ENCODE results near the gene ATP2A2.

Gene ATP2A2

DNA sequence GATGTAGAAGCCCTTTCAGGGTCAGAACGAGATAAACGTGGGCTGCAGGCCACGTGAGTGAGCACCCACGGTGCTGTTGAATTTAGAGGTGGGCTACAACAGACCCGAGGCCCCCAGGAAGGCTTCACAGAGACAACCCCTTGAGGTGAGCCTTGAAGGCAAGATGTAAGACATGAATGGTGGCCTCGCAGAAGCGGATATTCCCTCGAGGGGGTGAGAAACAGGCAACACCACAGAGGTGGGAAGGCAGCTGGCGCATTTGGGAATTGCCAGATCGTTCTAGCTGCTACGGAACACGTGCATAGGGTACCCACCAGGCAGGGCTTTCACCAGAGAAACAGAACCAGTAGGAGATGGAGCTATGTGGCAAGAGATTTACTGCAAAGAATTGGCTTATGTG, 22.6 kb upstream of the ATP2A2 start:
- no peak for DNase-seq (ENCODE audit: low read depth in 1 of 2, low spot score in 1 of 2)

DNA sequence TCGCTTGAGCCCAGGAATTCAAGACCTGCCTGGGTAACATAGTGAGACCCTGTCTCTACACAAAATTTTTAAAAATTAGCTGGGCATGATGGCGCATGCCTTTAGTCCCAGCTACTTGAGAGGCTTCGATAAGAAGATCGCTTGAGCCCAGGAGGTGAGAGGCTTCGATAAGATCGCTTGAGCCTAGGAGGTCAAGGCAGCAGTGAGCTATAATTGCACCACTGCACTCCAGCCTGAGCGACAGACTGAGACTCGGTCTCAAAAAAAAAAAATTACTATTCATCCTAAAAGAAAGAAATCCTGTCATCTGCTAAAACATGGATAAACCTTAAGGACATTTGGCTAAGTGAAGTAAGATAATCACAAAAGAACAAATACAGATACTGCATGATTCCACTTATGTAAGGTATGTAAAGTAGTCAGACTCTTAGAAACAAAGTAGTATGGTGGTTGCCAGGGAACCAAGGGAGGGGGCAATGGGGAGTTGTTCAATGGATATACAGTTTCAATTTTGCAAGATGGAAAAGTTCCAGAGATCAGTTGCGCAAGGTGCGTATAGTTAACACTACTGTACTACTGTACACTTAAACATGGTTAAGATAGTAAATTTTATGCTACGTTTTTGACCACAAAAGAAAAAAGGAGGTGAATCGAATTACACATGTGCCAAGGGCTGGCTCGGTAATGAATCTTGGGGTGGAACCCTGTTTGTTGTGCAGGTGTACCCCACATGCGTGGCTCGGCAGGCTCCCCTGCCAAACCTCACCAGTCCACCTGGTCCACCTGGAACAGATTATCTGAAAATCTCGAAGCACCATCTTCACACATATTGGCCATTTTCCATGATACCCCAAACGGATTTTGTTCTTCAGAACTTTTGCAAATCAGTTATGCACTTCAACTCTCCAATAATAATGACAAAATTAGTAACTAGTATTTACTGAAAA, 18.3 kb upstream of the ATP2A2 start:
- DNase-seq (ENCODE audit: low read depth in 1 of 2, low spot score in 1 of 2), result no peak

DNA sequence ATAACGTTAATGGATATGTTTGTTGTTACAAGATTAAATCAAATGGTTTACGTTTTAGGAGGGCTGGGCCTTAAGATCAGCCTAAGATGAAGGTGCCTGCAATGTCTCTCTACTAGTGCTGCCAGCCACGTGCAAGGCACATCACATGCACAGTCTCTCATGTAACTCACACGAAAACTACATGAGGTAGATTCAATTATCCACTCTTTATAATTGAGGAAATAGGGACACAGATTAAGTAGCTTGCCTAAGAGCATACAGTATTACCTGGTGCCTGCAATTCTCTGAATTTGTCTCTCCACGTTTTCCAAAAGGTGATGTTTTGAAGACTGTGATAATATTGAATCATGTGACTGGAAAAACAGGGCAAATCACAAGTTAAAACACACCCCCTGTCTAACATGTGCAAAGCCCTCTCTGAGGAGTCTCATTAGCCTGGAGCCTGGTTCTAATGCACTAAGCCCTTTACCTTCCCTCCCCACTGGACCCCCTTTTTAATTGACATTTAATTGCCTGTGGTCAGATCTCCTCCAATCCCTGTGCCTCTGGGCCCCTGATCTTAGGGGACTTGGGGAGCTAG, 14.6 kb upstream of the ATP2A2 start:
- no peak for DNase-seq (ENCODE audit: low read depth in 1 of 2, low spot score in 1 of 2)

DNA sequence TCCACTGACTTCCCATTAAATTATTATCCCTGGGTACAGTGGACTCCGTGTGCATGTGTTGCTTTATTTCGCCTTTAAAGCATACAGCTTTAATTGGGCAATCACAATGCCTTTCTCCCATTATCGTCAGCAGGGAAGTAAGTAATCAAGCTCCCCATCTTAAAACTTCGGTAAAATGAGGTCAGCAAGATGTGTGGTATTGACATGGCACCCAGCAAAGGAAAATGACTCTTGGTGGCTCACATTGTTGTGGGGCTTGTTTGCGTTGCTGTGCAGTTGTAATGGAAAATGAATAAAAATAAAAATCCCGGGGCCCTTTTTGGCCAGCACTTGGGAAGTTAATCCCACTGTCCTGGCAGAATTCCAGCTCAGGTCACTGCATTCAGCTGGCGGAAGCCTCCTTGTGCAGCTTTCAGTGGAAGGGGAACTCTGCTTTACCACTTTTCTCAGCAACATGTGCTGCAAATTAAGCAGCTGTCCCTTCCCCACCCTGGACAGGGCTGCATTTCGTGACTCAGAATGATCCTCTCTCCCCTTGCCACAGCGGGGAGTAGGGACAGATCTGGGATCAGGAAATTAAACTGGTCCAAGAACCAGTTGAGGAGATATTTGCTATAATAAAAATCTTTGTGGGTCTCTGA, 13.9 kb upstream of the ATP2A2 start:
- no peak for DNase-seq (ENCODE audit: low read depth in 1 of 2, low spot score in 1 of 2)

DNA sequence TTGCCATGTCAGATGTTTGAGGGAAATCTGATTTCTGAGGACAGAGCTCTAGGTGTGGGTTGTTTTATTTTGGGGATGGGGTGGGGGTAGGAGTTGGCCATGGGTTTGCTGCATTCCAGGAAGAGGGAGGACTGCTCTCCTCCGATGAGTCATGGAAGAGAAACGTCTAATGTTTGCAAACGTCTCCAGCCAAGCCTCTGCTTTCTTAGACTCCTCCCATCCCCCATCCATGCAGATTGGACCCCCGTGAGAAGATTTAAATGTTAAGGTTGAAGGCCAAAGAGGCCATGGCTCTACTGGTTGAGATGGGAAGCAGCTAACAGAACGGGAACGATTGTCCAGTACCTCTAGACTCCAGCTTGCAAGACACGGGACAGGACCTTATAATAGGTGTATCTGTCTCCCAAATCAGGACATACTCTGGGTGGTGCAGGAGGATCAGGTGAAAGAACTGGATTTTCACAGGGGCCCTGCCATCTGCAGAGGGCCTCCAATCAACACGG, 11.4 kb upstream of the ATP2A2 start:
- no peak for DNase-seq (ENCODE audit: low read depth in 1 of 2, low spot score in 1 of 2)

DNA sequence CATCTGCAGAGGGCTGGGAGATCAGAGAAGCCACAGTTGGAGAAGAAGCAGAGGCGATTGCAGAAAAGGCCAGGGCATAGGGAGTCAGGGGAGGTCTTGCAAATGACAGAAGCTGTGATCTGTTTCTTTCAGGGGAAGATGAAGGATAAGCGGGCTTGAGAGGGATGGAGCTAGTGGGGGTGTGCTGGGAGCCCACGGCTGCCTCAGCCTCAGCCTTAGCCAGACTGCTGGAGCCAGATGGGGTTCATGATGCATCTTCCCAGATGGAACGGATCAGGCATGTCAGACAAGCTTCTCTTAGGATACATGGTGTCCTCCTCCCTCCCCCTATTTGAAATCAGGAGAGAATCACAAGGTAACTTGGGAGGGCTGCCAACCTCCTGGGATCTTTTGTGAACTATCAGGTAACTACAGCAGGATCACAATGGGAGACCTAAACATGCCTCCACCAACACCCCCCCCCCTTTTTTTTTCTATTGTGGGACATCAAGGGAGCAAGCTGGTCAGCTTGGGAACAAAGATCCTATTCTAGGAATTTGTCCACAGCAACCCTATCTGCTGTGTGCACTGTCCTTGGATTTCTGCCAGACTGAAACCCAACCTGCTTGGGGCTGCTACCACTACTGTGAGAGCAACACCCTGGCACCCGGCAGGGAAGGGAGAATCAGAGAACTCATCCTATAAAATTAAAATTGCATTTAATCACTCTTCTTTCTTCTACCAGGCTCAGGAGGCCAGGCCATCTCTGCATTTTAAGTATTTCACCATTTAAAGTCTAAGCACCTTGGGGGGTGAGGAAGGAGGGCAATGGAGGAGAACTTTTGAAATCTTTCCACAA, 10.7 kb upstream of the ATP2A2 start:
- DNase-seq (ENCODE audit: low read depth in 1 of 2, low spot score in 1 of 2), result no peak

DNA sequence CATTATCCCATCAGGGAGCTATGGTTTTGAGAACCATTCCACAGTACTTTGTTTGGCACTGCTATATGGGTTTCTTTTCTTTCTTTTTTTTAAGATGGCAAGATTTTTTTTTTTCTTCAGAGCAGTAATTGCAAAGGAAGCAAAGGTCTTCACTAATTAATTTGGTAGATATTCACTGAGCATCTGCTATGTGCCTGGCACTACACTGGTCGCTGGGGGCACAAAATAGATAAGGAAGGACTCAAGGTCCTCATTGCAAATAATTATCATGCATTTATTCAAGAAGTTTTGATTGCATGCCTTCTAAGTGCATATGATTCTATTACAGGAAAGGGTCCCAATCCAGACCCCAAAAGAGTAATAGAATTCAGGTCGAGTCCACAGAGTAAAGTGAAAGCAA, 10.0 kb upstream of the ATP2A2 start:
- no peak for DNase-seq (ENCODE audit: low read depth in 1 of 2, low spot score in 1 of 2)

DNA sequence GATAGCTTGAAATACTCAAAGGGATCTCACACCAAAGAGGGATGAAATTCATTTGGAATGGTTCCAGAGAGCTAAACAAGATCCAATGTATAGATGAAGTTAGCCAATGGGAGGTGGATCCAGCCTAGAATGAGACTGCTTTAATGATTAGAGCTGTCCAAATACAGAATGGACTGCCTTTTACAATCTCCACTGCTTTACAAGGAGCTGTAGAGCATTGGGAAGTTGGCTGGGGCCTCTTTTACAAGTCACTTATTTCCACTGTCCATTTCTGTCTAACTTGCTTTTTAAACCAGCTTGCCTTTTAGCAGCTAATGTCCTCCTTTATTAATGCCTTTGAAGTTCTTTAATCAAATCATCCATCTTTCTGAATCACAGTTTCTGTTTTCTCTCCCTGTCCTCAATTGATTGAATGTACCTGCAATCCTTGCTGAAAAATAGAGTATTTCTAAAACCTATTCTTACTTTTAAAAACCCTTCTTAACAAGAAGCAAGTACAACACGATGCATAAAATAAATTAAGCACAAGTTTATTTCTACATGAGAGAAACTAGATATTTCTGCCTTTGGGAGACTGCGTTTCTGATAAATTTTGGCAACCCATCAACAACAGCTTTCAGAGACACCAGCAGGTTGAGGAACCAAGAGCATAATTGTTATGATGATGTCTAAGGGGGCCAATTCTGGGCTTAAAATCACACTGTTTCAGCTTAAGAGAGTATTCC, 3.4 kb upstream of the ATP2A2 start:
- DNase-seq (ENCODE audit: low read depth in 1 of 2, low spot score in 1 of 2), result no peak

DNA sequence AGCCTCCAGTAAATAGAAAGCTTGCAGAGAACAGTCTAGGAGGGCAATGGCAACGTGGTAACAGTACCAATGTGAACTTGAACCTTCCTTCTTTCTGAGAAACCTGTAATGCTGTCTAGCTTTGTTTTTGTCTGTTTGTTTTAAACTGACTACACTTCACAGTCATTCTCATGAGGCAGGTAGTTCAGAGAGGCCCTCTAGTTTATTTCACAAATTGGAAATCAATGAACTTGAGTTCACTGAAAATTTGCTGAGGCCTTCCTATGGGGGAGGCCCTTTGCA, 2.9 kb upstream of the ATP2A2 start:
- DNase-seq (ENCODE audit: low read depth in 1 of 2, low spot score in 1 of 2), result no peak

DNA sequence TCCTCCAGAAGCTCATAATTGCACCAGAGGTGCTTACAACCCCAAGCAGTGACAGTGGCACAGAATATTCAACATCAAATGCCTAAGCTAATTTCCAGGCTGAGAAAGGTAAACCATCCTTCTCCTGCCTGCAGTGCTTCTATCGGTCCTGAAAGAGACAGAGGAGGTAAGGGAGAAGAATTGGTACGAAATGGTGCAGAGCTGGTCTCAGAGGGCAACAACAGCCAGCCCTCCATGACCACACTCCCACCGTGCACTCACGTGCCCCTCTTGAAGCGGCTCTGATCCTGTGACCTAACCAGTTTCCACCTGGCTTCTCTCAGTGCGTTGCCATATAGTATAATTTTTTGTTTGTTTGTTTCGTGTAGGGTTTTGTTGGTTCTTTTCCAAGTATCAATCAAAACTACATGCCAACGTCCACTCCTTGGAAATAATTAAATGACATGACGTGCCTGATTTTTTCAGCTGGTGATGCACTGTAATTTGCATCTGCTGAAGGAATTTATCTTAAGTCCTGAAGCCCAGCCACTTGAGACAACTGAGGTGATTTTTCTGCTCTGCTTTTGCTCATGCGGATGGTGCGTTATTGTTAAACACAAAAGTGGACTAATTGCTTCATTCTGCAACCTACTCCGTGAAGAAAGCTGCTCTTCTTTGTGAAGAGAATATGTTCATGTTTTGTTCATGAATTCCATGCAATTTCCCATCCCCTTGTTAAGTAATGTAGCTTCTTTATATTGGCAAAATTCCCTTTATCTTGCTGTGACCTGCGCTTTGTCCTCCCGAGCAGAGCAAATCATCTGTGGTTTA, 1.3 kb upstream of the ATP2A2 start:
- no peak for DNase-seq (ENCODE audit: low read depth in 1 of 2, low spot score in 1 of 2)

DNA sequence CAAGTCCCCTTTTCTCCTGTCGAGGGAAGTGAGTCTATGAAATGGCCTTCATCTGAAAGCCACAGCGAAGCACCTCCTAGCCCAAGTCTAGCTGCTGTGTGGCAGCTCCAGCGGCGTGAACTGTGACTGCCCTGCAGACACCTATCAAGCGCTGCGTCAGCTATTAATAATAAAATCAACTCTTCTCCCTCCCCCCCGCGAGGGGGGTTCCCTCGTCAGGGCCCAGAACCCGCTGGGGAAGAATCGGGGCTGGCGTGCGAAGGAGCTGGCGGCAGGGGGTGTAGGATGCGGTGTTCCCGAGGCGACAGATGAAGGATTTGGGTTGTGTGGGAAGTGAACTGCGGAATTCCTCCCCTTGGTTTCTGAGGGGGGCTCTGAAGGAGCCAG, 662 bp upstream of the ATP2A2 start:
- peak; percentile 23 to 45 for DNase-seq (ENCODE audit: low read depth in 1 of 2, low spot score in 1 of 2)

DNA sequence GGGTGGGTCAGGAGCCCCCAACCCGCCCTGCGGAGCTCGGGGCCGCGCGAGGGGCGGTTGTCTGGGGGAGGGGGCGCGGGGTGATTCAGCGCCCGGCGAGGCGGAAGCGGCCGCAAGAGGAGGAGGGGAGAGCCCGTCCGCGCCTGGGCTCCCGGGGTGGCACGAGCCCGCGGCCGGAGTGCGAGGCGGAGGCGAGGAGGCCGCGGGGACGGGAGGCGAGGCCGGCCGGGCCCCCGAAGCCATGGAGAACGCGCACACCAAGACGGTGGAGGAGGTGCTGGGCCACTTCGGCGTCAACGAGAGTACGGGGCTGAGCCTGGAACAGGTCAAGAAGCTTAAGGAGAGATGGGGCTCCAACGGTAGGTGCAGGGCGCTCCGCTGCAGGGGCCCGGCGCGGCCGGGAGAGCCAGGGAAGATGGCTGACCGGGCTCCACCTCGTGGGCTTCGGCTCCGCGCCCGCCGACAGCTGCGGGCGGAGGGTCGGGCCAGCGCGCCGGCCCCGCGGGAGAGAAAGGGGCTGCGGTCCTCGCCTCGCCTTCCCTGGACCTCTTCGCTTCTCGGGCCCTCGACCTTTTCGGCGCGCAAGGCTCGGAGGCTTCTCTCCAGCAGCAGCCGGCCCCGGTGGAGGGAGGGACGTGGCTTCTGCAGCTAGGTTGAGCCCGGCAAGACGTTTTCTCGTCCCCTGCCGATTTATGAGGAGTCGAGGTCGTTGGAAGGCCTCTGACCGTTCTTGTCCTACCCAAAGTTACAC, 677 bp downstream of the ATP2A2 start:
- peak; percentile 14 to 31 for DNase-seq (ENCODE audit: low read depth in 1 of 2, low spot score in 1 of 2)

DNA sequence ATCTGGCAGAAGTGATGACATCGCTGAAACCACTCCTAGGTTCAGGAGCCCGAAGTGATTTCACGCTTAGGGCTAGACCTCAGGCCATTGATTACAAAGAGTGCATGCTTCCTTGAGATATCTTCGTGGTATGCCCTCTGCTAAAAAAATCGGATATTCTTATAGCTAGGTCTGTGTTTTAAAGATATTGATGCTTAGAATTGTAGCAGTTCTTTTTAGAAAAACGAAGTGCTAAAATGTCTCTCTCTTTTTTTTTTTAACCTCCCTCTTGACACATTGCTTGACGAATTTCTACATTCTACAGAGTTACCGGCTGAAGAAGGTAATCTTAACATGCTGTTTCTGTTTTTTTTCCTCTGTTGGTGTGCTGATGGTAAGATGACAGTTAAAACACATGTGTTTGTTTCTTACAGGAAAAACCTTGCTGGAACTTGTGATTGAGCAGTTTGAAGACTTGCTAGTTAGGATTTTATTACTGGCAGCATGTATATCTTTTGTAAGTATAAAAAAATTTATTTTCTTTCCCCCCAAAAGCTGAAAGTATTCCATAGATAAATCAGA, 1.3 kb downstream of the ATP2A2 start:
- no peak for DNase-seq (ENCODE audit: low read depth in 1 of 2, low spot score in 1 of 2)

DNA sequence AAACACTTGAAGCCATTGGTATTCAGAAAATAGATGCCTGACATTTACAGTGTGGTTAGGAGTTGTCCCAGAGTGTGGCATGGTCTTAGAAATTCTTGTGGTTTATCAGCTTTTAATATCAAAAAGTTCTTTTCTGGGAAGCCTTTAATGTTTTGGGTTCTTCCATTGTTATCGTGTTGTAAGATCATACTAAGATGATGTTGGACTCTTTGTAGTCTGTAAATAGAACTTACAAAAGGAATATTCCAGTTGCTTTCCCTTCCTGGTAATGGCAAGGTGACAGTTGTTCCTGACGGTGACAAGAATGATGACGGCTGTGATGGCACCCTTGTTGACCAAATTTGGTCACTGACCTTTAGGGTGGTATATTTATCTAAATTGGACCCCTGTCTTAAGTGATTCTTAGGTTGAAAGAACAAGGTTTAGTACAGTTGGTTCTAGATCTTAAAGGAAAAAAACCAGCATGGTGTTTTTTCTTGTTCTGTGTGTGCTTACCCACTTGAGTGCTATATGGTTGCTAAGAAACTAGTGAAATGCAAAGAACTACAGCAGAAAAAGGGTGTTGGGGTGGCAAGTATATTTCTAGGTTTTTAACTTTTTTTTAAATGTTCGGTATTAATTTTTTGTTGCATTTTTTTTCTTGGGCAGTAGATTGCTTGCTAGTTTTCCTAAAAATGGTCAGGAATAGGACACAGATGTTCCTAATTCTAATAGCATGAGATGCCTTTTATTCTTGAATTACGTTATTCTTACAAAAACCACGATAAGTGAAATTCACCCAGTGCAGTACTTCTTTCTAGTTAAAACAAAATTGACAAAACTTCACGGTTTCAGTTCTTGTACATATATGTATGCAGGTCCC, 2.1 kb downstream of the ATP2A2 start:
- DNase-seq (ENCODE audit: low read depth in 1 of 2, low spot score in 1 of 2), result no peak

DNA sequence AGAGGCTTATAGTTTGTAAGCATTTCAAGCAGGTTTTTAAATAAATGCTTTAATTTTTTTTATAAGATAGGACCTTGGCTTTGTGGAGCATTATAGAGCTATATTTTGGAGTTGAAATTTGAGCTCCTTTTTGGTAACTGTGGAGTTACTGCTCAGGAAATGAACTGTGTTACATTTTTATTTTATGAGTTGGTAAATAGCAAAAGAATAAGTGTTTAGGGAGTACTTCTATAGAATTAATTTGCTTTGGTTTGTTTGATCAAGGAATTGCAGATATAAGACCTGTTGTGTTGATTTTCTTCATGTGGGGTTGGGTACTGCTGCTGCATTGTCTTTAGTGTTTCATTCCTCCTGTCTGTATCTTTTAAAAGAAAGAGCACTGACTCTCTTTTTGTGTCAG, 3.5 kb downstream of the ATP2A2 start:
- no peak for DNase-seq (ENCODE audit: low read depth in 1 of 2, low spot score in 1 of 2)

DNA sequence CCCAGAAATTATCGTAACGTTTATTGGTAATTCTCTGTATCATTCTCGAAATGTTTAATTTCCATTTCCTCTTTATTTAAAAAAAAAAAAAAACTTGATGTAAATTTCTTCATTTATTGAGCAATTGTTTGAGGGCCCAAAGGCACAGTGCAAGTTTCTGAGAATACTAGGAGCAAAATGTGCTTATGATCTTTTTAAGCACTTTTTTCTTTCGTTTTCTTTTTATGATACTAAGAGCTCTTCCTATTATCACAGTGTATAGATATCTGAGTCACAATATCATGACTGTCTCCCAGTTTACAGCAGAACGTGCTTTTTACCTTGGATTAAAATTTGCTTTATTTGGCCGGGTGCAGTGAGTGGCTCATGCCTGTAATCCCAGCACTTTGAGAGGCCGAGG, 5.6 kb downstream of the ATP2A2 start:
- no peak for DNase-seq (ENCODE audit: low read depth in 1 of 2, low spot score in 1 of 2)

DNA sequence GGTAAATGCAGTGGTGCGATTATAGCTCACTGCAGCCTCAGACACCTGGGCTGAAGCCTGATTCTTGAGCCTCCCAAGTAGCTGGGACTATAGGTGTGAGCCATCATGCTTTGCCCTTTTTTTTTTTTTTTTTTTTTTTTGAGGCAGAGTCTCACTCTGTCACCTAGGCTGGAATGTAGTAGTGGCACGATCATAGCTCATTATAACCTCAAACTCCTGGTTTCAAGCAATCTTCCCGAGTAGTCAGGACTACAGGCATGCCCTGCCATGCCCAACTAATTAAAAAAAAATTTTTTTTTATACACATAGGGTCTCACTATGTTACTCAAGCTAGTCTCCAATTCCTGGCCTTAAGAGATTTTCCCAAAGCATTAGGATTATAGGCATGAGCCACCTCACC, 6.9 kb downstream of the ATP2A2 start:
- no peak for DNase-seq (ENCODE audit: low read depth in 1 of 2, low spot score in 1 of 2)

Measured in stimulated activated CD4-positive, alpha-beta T cell treated with anti-CD3 and anti-CD28 coated beads, Interleukin-15, amount 100 ng/mL, for 1 hour (primary cell).